ENCODE data around the gene PRKCA.

Gene PRKCA

DNA sequence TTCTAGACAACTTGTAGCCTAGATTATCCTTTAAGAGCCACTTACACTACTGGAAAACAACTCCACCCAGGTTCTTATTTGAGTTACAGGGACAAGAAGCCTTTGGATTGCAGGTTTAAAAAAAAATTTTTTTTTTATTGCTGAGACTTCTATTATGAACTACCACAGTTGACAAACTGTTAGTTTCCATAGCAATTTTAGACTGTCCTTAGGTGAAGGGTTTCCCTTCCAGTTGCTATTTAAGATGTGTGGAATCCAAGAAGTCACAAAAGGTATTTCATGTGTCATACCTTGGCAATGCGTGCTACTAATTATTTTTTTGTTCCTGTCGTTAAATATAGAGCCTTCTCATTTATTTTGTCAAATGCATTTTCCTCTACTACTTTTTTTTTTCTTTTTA lies 253.2 kb downstream of the PRKCA start:
- Histone ChIP-seq H3K4me3 (ENCODE audit: low read length, poor library complexity, severe bottlenecking) (no peak overlapping the region), H3K4me2 (ENCODE audit: low read depth, low read length, poor library complexity, severe bottlenecking) (no peak overlapping the region), H3K79me2 (ENCODE audit: insufficient read depth, low read length) (no peaks in the 10 kb centered on the region), H3F3A (ENCODE audit: low read depth) (no peaks in the 10 kb centered on the region), H4K20me1 (ENCODE audit: insufficient read depth, low read length, poor library complexity, severe bottlenecking) (no peaks in the 10 kb centered on the region), H3K9me2 (replicated peaks; ENCODE audit: low read depth, low read length) (no peaks in the 10 kb centered on the region), H2AFZ (ENCODE audit: low read length) (no peak overlapping the region), H3K27me3 (ENCODE audit: insufficient read depth, low read length, poor library complexity, severe bottlenecking) (peaks cover 25% of the 10 kb centered on the region), H3K9me3 (ENCODE audit: insufficient read depth, low read depth, low read length) (no peaks in the 10 kb centered on the region), H3K4me1 (ENCODE audit: insufficient read depth, low read length, poor library complexity, severe bottlenecking) (no peaks in the 10 kb centered on the region), H3K36me3 (ENCODE audit: insufficient read depth, low read length) (no peaks in the 10 kb centered on the region), H3K9ac (ENCODE audit: low read depth, low read length, poor library complexity, severe bottlenecking) (no peak overlapping the region)
- TF ChIP-seq CTCF (conservative IDR thresholded peaks at IDR 0.05; ENCODE audit: low read length): no peak
- TF ChIP-seq EZH2phosphoT487 (IDR thresholded peaks at IDR 0.05; ENCODE audit: borderline replicate concordance): no peak

GRCh38 chr17:66557200-66557599 lies 254.8 kb downstream of the PRKCA start:
- TF ChIP-seq EZH2phosphoT487 (IDR thresholded peaks at IDR 0.05; ENCODE audit: borderline replicate concordance): no peak
- no peak for TF ChIP-seq CTCF (conservative IDR thresholded peaks at IDR 0.05; ENCODE audit: low read length)
- no peaks in the 10 kb centered on the region for H3K4me1 ChIP-seq (ENCODE audit: insufficient read depth, low read length, poor library complexity, severe bottlenecking)
- no peaks in the 10 kb centered on the region for H3K36me3 ChIP-seq (ENCODE audit: insufficient read depth, low read length)

GRCh38 chr17:66557886-66558285 lies 255.5 kb downstream of the PRKCA start:
- H4K20me1 ChIP-seq (ENCODE audit: insufficient read depth, low read length, poor library complexity, severe bottlenecking): no peaks in the 10 kb centered on the region
- no peak overlapping the region for H2AFZ ChIP-seq (ENCODE audit: low read length)
- H3K4me3 ChIP-seq (ENCODE audit: low read length, poor library complexity, severe bottlenecking): no peak overlapping the region
- H3K9ac ChIP-seq (ENCODE audit: low read depth, low read length, poor library complexity, severe bottlenecking): no peak overlapping the region
- TF ChIP-seq EZH2phosphoT487 (IDR thresholded peaks at IDR 0.05; ENCODE audit: borderline replicate concordance) (no peak), CTCF (conservative IDR thresholded peaks at IDR 0.05; ENCODE audit: low read length) (no peak)
- H3K9me2 ChIP-seq (replicated peaks; ENCODE audit: low read depth, low read length): no peaks in the 10 kb centered on the region
- no peaks in the 10 kb centered on the region for H3F3A ChIP-seq (ENCODE audit: low read depth)
- H3K79me2 ChIP-seq (ENCODE audit: insufficient read depth, low read length): no peaks in the 10 kb centered on the region
- H3K27me3 ChIP-seq (ENCODE audit: insufficient read depth, low read length, poor library complexity, severe bottlenecking): peaks cover 16% of the 10 kb centered on the region
- no peaks in the 10 kb centered on the region for H3K9me3 ChIP-seq (ENCODE audit: insufficient read depth, low read depth, low read length)
- no peaks in the 10 kb centered on the region for H3K4me1 ChIP-seq (ENCODE audit: insufficient read depth, low read length, poor library complexity, severe bottlenecking)
- H3K4me2 ChIP-seq (ENCODE audit: low read depth, low read length, poor library complexity, severe bottlenecking): no peak overlapping the region
- no peaks in the 10 kb centered on the region for H3K36me3 ChIP-seq (ENCODE audit: insufficient read depth, low read length)

More at GRCh38 chr17:66557200-66557599, 254.8 kb downstream of the PRKCA start:
- no peaks in the 10 kb centered on the region for H3K9me3 ChIP-seq (ENCODE audit: insufficient read depth, low read depth, low read length)
- no peaks in the 10 kb centered on the region for H3K79me2 ChIP-seq (ENCODE audit: insufficient read depth, low read length)
- peaks cover 16% of the 10 kb centered on the region for H3K27me3 ChIP-seq (ENCODE audit: insufficient read depth, low read length, poor library complexity, severe bottlenecking)
- no peaks in the 10 kb centered on the region for H3K9me2 ChIP-seq (replicated peaks; ENCODE audit: low read depth, low read length)
- H3K4me3 ChIP-seq (ENCODE audit: low read length, poor library complexity, severe bottlenecking): no peak overlapping the region
- no peaks in the 10 kb centered on the region for H3F3A ChIP-seq (ENCODE audit: low read depth)
- no peak overlapping the region for H3K4me2 ChIP-seq (ENCODE audit: low read depth, low read length, poor library complexity, severe bottlenecking)
- no peak overlapping the region for H2AFZ ChIP-seq (ENCODE audit: low read length)
- no peak overlapping the region for H3K9ac ChIP-seq (ENCODE audit: low read depth, low read length, poor library complexity, severe bottlenecking)
- H4K20me1 ChIP-seq (ENCODE audit: insufficient read depth, low read length, poor library complexity, severe bottlenecking): no peaks in the 10 kb centered on the region
